Measurements from ENCODE around the gene SAXO1.

SAXO1 gene

DNA sequence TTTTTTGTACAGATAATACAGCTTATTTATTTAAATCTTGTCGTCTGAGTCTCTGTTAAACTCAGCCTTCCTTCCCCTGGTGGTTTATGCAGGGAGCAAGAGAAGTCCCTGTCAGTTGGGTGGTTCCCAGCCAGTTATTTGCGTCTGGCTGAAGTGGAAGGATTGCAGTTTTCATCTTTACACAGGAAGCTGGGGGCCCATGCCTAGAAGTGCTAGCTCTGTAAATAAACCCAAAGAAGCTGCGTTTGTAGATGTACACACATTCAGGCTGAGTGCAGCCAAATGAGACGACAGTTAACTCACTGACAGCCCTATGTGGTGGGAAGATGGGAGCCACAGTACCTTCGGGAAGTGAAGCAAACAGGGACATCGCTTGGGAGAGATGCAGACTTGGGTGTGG is 122.1 kb downstream of the SAXO1 start:
- DNase-seq (ENCODE audit: low spot score), result no peak

DNA sequence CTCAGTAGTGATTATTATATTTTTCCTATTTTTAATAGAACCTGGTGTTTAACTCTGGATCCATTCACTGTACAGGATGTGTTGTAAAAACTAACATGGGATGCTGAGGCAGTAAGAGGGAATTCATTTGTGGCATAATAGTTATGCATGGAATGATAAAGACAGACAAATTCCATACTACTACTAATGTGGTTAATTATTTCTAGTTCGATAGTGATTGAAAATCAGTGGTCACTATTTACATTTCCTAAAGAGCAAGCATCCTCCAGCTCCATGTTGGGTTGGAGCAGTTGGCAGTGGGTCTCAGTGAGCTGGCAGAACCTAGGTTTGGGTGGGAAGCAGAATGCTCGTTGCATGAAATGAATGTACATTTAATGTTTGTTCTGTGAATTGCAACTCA is 122.6 kb downstream of the SAXO1 start:
- no peak for DNase-seq (ENCODE audit: low spot score)

DNA sequence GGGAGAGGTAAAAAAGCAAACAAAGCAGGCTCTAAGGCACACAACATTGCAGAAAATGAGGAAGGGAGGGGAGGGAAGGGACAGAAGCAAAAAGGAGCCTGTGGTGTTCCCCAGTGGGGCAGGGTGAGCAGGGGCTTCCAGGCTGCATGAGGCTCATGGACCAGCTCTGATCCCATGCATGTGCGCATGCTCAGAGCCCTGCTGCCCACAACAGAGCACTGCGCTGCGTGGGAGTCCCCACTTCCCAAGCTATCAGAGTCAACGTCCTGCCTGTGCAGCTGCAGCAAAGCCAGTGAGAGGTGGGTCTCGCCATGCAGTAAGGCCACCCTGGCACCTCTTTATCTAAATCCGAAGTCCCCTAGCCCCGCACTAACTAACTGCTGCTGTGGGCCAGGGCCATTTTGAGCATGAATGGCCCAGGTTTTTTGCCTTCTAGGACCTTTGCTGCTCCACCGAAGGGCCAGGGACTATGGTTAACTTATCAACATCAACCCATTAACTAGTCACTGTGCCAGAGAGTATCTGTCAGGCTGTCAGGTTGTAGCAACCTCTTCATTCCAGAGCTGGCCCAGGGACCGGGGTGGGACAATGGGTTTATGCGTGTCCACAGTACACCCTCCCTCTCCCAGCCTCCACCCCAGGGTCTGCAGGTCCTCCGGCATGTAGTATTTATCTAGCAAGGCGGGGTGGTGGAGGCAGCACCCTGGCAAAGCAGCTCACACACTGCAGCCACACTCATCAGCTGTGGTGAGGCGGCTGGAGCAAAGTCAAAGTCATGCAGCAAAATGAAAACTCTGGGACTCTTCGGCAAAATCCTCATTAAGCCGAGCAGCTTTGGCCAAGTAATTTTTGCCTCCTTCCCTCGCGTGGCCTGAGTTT is 123.6 kb downstream of the SAXO1 start:
- no peak for DNase-seq (ENCODE audit: low spot score)

- no peak for DNase-seq (ENCODE audit: low spot score)
Measured at GRCh38 chr9:18907927-18908625, 124.9 kb downstream of the SAXO1 start.

GRCh38 chr9:18906656-18907395 is 126.2 kb downstream of the SAXO1 start:
- DNase-seq (ENCODE audit: low spot score), result no peak

- DNase-seq (ENCODE audit: low spot score), result no peak
Measured at GRCh38 chr9:18905883-18906629, 127.0 kb downstream of the SAXO1 start.

GRCh38 chr9:18905028-18905882 is 127.8 kb downstream of the SAXO1 start:
- DNase-seq (ENCODE audit: low spot score), result no peak

DNA sequence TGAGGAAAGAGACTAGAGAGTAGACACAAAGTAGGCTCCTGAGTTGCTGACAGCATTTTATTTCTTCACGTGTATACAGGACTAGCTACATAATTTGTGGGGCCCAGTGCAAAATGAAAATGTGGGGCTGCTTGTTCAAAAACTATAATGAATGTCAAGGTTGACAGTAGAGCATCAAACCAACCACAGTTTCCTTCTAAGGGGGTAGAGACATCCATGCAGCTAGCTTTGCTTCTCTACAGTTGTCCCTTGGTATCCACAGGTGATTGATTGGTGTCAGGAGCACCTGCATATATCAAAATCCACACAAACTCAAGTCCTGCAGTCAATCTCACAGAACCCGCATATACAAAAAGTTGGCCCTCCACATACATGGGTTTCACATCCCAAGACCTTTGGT is 129.6 kb downstream of the SAXO1 start:
- DNase-seq (ENCODE audit: low spot score), result no peak

DNA sequence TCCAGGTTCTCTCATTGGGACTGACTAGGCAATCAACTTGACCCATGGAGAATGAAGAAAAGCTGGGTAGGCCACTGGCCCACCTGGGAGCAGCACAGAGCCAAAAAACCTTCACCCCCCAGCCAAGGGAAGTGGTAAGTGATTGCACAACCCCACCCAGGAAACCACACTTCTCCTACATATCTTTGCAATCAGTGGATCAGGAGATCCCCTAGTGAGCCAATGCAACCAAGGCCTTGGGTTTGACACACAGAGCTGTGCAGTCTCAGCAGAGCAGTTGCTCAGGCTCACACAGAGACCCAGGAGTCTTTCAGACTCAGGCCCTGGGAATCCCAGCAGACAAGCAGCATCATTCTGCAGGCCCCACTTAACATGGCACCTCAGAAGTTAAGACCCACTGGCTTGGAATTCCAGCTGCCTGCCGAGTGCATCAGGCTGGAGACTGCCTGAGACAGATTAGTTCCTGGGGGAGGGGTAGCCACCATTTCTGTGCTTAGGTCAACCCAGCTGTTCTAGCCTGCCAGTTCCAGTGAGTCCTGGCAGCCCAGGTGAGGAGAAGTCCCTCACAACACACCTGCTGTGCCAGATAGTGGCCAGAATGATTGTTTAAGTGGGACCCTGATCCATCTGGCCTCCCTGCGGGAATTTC is 136.4 kb downstream of the SAXO1 start:
- DNase-seq (ENCODE audit: low spot score), result no peak

DNA sequence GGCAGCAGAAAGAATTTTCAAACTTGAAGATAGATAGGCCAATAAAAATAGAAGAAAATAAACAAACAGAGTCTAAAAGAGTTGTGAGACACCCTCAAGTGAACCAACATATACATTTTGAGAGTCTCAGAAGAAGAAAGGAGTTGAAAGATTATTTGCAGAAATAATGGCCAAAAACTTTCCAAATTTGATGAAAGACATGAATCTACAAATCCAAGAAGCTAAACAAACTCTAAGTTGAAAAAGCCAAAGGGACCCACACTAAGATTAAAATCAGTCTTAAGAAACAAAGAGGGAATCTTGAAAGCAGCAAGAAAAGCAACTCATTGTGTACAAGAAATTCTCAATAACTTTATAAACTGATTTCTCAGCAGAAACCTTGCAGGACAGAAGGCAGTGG is 137.0 kb downstream of the SAXO1 start:
- DNase-seq (ENCODE audit: low spot score), result no peak

DNA sequence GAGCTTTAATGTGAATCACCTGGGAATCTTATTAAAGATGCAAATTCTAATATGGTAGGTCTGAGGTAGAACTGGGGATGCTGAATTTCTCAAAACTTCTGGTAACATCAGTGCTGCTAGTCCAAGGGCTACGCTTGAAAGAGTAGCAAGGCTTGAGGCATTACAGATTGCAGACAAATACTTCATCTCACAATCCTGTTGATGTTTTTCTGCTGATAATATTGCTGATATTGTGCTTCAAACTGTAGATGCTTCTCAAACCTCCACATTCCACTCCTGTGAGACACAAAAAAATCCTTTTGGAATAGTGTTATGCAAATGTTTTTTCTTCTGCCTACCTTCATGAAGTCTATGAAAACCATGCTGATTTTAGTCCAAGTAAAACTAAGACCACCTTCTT is 139.5 kb downstream of the SAXO1 start:
- DNase-seq (ENCODE audit: low spot score), result no peak

DNA sequence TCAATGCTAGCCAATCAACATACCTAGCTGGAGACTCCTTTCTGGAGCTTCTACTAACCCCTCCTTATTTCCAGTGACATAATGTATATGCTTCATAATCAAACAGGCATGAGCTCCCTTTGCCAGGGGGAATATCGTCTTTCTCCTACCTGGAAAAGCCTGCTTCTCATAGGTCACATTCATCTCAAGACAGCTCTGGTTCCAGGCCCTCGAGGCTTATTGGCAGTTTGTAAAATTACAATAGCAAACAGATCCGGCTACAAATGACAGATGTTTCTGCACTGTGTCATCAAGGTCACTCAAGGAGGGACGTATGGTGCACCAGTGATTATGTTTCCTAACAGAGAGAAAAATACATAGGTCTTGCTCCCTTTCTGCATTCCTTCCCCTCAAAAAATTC is 140.0 kb downstream of the SAXO1 start:
- DNase-seq (ENCODE audit: low spot score), result no peak

DNA sequence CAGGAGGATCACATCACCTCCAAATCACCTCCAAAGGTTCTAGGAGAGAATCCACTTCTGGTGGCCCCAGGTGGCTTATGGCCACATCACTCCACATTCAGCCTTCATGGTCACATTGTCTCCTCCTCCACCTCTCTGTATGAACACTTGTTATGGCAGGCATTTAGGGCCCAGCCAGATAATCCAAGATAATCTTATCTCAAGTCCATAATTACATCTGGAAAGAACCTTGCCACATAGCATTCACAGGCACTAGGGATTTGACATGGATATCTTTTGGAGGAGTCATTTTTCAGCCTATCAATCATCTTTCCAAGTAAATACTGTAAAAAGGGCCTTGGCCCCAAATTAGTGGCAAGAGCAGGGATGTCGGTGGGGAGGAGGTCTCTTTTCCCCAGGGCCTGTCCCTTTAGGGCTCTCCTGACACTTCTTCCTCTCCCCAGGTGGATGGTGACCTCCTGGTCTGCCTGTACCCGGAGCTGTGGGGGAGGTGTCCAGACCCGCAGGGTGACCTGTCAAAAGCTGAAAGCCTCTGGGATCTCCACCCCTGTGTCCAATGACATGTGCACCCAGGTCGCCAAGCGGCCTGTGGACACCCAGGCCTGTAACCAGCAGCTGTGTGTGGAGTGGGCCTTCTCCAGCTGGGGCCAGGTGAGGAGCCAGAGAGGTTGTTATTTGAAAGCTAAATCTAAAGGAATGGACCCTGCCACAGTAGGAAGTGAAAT is 140.9 kb downstream of the SAXO1 start:
- no peak for DNase-seq (ENCODE audit: low spot score)

DNA sequence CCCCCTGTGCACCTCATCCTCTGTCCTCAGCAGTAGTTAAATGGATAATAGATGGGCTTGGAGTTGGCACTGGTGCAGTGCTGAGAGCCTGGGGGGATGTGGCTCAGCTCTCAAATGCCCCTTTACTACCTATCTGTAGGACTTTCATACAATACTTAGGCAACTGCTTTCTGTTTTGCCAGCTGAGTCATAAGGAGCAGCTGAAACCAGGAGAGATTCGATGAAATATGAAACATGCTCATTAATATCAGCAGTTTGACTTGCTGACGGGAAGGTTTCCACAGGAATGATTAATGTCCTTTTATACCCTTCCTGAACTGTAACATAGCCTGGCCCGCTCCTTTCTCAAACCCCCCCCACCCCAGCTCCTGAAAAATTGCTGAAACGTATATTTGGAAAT is 142.6 kb downstream of the SAXO1 start:
- no peak for DNase-seq (ENCODE audit: low spot score)

- no peak for DNase-seq (ENCODE audit: low spot score)
Measured at GRCh38 chr9:18889550-18889949, 143.5 kb downstream of the SAXO1 start.

DNA sequence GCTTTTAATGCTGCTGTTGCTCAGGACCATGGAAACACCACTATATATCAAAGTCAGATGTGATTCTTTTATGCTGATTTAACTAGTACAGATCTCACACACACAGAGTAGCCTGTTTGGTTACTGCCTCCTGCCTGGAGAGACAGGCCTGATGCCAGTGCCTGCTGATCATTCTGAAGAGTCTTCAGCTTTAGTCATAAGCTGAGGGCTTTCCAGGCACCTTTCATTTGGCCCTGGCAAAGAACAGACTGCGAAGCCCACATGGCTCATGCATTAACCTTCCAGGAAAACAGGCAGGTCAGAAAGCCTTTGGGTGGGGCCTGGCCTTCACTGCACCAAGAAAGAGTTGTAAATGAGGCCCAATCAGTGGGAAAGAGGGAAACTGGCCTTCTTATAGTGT is 144.7 kb downstream of the SAXO1 start:
- DNase-seq (ENCODE audit: low spot score), result no peak

- no peak for DNase-seq (ENCODE audit: low spot score)
Measured at GRCh38 chr9:18887546-18887945, 145.5 kb downstream of the SAXO1 start.

DNA sequence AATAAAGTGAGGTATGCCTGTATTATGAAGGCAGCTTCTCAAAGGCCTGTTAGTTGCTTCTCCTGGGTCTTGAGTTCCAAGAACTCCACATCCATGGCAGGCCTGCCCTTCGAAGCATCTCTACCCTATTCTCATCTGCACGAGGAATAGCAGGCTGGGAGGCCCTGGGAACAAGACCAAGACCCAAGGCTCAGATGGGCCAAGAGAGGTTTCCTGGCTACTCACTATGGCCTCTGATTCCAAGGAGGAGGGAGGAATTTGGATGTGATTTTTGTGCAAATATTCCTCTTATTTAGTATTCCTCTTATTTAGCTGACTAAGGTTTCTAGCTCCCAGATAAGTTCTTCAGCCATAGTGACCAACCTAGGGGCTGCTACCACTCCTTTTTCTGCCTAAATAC is 151.3 kb downstream of the SAXO1 start:
- DNase-seq (ENCODE audit: low spot score), result no peak

GRCh38 chr9:18877984-18878383 is 155.0 kb downstream of the SAXO1 start:
- DNase-seq (ENCODE audit: low spot score), result no peak
